GM12878 (cell line): Measurements from ENCODE around the gene ARHGEF7.

Experiments used
- ASH2L ChIP-seq: fragments of 300-600, 200-600 bp; sonication (generic); IDR thresholded peaks from 2 replicates; pipeline ENCODE4 v1.6.1; 2017; ENCODE audit warnings: low read depth, mild to moderate bottlenecking, borderline replicate concordance
- CEBPB ChIP-seq, 2 experiments: fragments of 150-350 bp in 1 of 2; IDR thresholded peaks; 2 replicates each; pipeline ENCODE4 v1.6.1; 2012 to 2014; ENCODE audit warnings: low read depth in 2 of 2, low read length in 2 of 2, borderline replicate concordance in 1 of 2, inconsistent platforms in 1 of 2
- CREM ChIP-seq: IDR thresholded peaks from 2 replicates; pipeline ENCODE4 v1.6.1; 2014; ENCODE audit warnings: antibody characterized with exemption, low read depth
- CTCF ChIP-seq, 3 experiments: IDR thresholded peaks in 2 of 3; conservative IDR thresholded peaks in 1 of 3; 2 replicates each; pipeline ENCODE4 v1.5.1; 2011; ENCODE audit warnings: low read depth in 3 of 3, low read length in 3 of 3, mild to moderate bottlenecking in 3 of 3, control low read depth in 2 of 3, moderate library complexity in 2 of 3, inconsistent platforms in 1 of 3, mixed read lengths in 1 of 3; ENCODE audit not compliant: control insufficient read depth in 2 of 3, insufficient read depth in 1 of 3; ENCODE audit errors: extremely low read depth in 1 of 3
- POLR2A ChIP-seq: IDR thresholded peaks from 2 replicates; pipeline ENCODE4 v1.6.1; 2011; ENCODE audit warnings: low read depth, mild to moderate bottlenecking, low read length
- TBL1XR1 ChIP-seq: IDR thresholded peaks from 2 replicates; pipeline ENCODE4 v1.6.1; 2012; ENCODE audit warnings: low read depth, low read length, improper control_type of control experiment
- WRNIP1 ChIP-seq: IDR thresholded peaks from 2 replicates; pipeline ENCODE4 v1.6.1; 2011; ENCODE audit warnings: low read depth, low read length, improper control_type of control experiment, borderline replicate concordance
- ZZZ3 ChIP-seq: IDR thresholded peaks from 2 replicates; pipeline ENCODE4 v1.6.1; 2011; ENCODE audit warnings: low read depth; ENCODE audit not compliant: control insufficient read depth, insufficient read length
- TF ChIP-seq, protein P1 (sequence below): IDR thresholded peaks from 2 replicates; pipeline ENCODE4 v1.6.1; 2012; ENCODE audit warnings: mild to moderate bottlenecking, low read depth, low read length

GRCh38 chr13:111068009-111068350 lies 47.1 kb upstream of the ARHGEF7 start:
- TF ChIP-seq CTCF (IDR thresholded peaks at IDR 0.05 in 2 of 3, conservative IDR thresholded peaks at IDR 0.05 in 1 of 3; ENCODE audit: control insufficient read depth in 2 of 3, extremely low read depth in 1 of 3, insufficient read depth in 1 of 3, low read depth in 3 of 3, low read length in 3 of 3) (no peak), CREM (no peak), POLR2A (no peak), TBL1XR1 (no peak), WRNIP1 (no peak), CEBPB (IDR thresholded peaks at IDR 0.05; ENCODE audit: borderline replicate concordance in 1 of 2, low read depth in 2 of 2, low read length in 2 of 2) (no peak), ASH2L (no peak), ZZZ3 (no peak)
- TF ChIP-seq, protein P1, sequence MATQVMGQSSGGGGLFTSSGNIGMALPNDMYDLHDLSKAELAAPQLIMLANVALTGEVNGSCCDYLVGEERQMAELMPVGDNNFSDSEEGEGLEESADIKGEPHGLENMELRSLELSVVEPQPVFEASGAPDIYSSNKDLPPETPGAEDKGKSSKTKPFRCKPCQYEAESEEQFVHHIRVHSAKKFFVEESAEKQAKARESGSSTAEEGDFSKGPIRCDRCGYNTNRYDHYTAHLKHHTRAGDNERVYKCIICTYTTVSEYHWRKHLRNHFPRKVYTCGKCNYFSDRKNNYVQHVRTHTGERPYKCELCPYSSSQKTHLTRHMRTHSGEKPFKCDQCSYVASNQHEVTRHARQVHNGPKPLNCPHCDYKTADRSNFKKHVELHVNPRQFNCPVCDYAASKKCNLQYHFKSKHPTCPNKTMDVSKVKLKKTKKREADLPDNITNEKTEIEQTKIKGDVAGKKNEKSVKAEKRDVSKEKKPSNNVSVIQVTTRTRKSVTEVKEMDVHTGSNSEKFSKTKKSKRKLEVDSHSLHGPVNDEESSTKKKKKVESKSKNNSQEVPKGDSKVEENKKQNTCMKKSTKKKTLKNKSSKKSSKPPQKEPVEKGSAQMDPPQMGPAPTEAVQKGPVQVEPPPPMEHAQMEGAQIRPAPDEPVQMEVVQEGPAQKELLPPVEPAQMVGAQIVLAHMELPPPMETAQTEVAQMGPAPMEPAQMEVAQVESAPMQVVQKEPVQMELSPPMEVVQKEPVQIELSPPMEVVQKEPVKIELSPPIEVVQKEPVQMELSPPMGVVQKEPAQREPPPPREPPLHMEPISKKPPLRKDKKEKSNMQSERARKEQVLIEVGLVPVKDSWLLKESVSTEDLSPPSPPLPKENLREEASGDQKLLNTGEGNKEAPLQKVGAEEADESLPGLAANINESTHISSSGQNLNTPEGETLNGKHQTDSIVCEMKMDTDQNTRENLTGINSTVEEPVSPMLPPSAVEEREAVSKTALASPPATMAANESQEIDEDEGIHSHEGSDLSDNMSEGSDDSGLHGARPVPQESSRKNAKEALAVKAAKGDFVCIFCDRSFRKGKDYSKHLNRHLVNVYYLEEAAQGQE = no peak
